ENCODE measurements around the gene SERPINE3. TPM values are rescaled to one million over a fixed set of nuclear protein-coding genes. Genes with fewer than 3 reads are reported as not detected.
A peak's percentile ranks its signal among the peaks of the same experiment; 100 is the strongest.

SERPINE3 gene
- total RNA-seq, 1 donor from 2014 or later: 0.12 TPM

DNA sequence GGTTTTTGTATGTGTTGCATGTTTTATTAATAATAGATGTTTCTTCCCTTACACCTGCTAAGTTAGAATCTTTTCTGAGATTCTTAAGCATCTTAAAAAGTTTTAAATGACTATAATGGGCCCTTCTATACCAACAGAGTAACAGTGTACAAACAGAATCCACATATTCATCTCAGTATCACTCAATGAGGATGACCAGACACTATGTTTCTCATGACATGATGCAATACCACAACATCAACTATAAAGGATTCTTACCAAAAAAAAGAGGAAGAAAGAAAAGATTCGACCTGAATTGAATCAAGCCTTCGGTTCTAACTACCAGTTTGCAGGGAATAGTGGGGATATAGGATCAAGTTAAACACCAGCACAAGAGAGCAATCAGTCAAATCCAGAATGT lies 56.9 kb downstream of the SERPINE3 start:
- no peaks in the 10 kb centered on the region for H3K27me3 Mint-ChIP-seq
- peaks cover 25% of the 10 kb centered on the region for H3K4me1 Mint-ChIP-seq (ENCODE audit: unreplicated experiment)
- H3K36me3 Mint-ChIP-seq: peaks cover 7% of the 10 kb centered on the region
- peak overlapping the region; percentile 57 for H3K27ac Mint-ChIP-seq
- TF ChIP-seq, protein P1, sequence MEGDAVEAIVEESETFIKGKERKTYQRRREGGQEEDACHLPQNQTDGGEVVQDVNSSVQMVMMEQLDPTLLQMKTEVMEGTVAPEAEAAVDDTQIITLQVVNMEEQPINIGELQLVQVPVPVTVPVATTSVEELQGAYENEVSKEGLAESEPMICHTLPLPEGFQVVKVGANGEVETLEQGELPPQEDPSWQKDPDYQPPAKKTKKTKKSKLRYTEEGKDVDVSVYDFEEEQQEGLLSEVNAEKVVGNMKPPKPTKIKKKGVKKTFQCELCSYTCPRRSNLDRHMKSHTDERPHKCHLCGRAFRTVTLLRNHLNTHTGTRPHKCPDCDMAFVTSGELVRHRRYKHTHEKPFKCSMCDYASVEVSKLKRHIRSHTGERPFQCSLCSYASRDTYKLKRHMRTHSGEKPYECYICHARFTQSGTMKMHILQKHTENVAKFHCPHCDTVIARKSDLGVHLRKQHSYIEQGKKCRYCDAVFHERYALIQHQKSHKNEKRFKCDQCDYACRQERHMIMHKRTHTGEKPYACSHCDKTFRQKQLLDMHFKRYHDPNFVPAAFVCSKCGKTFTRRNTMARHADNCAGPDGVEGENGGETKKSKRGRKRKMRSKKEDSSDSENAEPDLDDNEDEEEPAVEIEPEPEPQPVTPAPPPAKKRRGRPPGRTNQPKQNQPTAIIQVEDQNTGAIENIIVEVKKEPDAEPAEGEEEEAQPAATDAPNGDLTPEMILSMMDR (conservative IDR thresholded peaks at IDR 0.05): no peak
- no peak for DNase-seq (ENCODE audit: extremely low spot score, unreplicated experiment)
- H3K4me3 Mint-ChIP-seq: no peak overlapping the region
- no peaks in the 10 kb centered on the region for H3K9me3 Mint-ChIP-seq

DNA sequence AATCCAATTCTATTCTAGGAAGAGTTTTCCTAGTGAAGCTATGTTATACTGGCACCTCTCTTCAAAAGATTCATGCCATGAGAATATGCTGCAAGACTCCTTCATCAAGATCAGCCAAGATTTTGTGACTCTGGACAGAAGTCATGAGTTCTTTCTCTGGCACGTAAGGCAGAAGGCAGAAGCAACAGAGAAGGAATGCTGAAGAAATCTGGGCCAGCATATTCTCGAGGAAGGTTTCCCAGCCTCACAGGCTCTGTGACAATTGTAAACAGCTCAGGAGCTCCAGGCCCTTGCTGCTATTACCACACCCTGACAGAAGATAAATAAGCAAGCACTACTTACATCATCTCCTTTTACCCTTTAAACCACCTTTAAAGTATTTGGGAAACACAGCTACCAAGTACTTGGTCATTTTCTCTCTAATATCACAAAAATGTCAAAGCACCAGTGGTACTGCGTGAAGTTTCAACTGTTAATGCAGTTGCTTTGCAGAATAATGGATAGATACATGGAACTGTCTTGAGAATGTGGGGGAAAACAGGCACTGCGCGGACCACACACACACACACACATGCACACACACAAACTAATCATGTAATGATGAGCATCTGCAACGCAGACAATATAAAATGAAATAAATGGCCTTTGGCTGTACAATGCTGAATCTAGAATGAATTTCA lies 57.9 kb downstream of the SERPINE3 start:
- peak overlapping the region; percentile 32 for H3K4me3 Mint-ChIP-seq
- no peaks in the 10 kb centered on the region for H3K27me3 Mint-ChIP-seq
- no peak for DNase-seq (ENCODE audit: extremely low spot score, unreplicated experiment)
- TF ChIP-seq, protein P1 (conservative IDR thresholded peaks at IDR 0.05): no peak
- peaks cover 4% of the 10 kb centered on the region for H3K36me3 Mint-ChIP-seq
- H3K9me3 Mint-ChIP-seq: no peaks in the 10 kb centered on the region
- H3K4me1 Mint-ChIP-seq (ENCODE audit: unreplicated experiment): peaks cover 25% of the 10 kb centered on the region
- H3K27ac Mint-ChIP-seq: peak overlapping the region; percentile 87

DNA sequence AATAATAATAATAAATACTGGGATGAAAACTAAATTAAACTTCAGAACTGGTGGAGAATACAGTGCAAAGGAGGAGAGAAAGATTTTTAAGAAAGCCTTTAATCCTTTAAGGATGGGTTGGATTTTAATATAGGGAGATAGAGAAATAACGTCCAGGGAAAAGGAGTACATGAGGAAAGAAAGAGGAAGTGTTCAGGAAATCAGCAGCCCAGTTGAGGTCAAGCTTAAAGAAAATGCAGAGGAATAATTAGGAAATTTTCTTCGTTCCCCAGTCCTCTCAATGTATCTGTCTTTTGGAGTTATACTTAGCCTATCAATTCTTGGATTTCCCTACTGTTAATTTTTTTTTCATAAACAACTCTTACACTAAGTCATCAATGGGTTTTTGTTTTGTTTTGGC lies 65.7 kb downstream of the SERPINE3 start:
- TF ChIP-seq, protein P1 (conservative IDR thresholded peaks at IDR 0.05): no peak
- Mint-ChIP-seq H3K4me3 (no peak overlapping the region), H3K4me1 (ENCODE audit: unreplicated experiment) (peaks cover 5% of the 10 kb centered on the region), H3K36me3 (peaks cover 20% of the 10 kb centered on the region), H3K27ac (no peak overlapping the region), H3K27me3 (no peaks in the 10 kb centered on the region), H3K9me3 (no peaks in the 10 kb centered on the region)
- no peak for DNase-seq (ENCODE audit: extremely low spot score, unreplicated experiment)

DNA sequence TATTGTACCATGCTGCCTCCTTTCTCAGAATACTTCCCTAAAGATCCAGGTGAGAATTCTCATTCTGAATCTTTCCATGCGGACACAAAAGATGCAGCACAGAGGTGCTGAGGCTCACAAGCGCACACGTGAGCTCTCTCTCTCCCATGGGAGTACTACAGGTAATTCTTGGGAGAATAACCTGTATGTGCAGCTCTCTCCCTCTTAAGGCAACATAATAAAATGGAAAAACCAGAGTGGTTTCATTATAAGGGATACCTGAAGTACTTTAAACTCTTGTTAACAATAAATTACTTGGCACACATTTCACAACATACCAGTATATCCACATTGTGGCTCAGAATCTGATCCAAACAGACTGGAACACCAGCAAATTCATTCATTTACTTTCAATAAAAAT lies 72.9 kb downstream of the SERPINE3 start:
- Mint-ChIP-seq H3K9me3 (no peaks in the 10 kb centered on the region), H3K27ac (no peak overlapping the region), H3K27me3 (no peaks in the 10 kb centered on the region), H3K4me3 (no peak overlapping the region), H3K36me3 (peaks cover 28% of the 10 kb centered on the region), H3K4me1 (ENCODE audit: unreplicated experiment) (no peaks in the 10 kb centered on the region)
- TF ChIP-seq, protein P1 (conservative IDR thresholded peaks at IDR 0.05): no peak
- DNase-seq (ENCODE audit: extremely low spot score, unreplicated experiment): no peak

Small RNAs within 50 kb of the gene (microRNA-seq; reads per million reads assigned to microRNA genes)
- gene MIR5693: not detected

Other genes with a start within 250 kb of the SERPINE3 start
- not detected in 2 replicates for gene C13orf42, start 228.4 kb upstream of the SERPINE3 start, total RNA-seq (ENCODE audit: low replicate concordance)
- 0.76 and 4.5 TPM in 2 replicates for gene FAM124A, start 117.3 kb upstream of the SERPINE3 start, total RNA-seq (ENCODE audit: low replicate concordance)
- 34.6 and 44.7 TPM in 2 replicates for gene INTS6, start 113.3 kb downstream of the SERPINE3 start, total RNA-seq (ENCODE audit: low replicate concordance)
- gene WDFY2, start 244.8 kb downstream of the SERPINE3 start, total RNA-seq (ENCODE audit: low replicate concordance): 17.5 and 20.3 TPM in 2 replicates

All from type B pancreatic cell (in vitro differentiated cells).